Endodermal cell (in vitro differentiated cells): ENCODE measurements around the gene SLC66A1. TPM values are rescaled to one million over a fixed set of nuclear protein-coding genes. Genes with fewer than 3 reads are reported as not detected.

Experiments used
- DNase-seq: peaks from one replicate; pipeline ENCODE4 v3.0.0-alpha.2; 2017
- H3K27ac ChIP-seq: 2 replicates; pipeline ENCODE4 v1.5.1; 2013; ENCODE audit warnings: mild to moderate bottlenecking, low read depth, low read length, moderate library complexity
- H3K27me3 ChIP-seq: 2 replicates; pipeline ENCODE4 v1.6.1; 2013; ENCODE audit warnings: mild to moderate bottlenecking, low read length, moderate library complexity; ENCODE audit not compliant: insufficient read depth, control insufficient read depth, poor library complexity, severe bottlenecking
- H3K36me3 ChIP-seq: 2 replicates; pipeline ENCODE4 v1.7.0; 2013; ENCODE audit warnings: mild to moderate bottlenecking, low read length, moderate library complexity; ENCODE audit not compliant: control insufficient read depth, insufficient read depth
- H3K4me1 ChIP-seq: one replicate; pipeline ENCODE4 v1.7.0; 2013; ENCODE audit warnings: low read length; ENCODE audit not compliant: control insufficient read depth, insufficient read depth
- H3K4me3 ChIP-seq: 2 replicates; pipeline ENCODE4 v1.5.1; 2013; ENCODE audit warnings: mild to moderate bottlenecking, low read length, moderate library complexity
- H3K9ac ChIP-seq: 2 replicates; pipeline ENCODE4 v1.6.1; 2013; ENCODE audit warnings: mild to moderate bottlenecking, low read length, moderate library complexity; ENCODE audit not compliant: poor library complexity, severe bottlenecking; ENCODE audit errors: extremely low read depth
- H3K9me3 ChIP-seq: 2 replicates; pipeline ENCODE4 v1.6.1; 2013; ENCODE audit warnings: mild to moderate bottlenecking, low read length, moderate library complexity; ENCODE audit not compliant: control insufficient read depth
- H3K27ac Mint-ChIP-seq: 2 replicates; pipeline ENCODE4 v1.8.0; 2020; ENCODE audit warnings: mixed read lengths
- H3K27me3 Mint-ChIP-seq: 2 replicates; pipeline ENCODE4 v1.8.0; 2021; ENCODE audit warnings: mild to moderate bottlenecking, mixed read lengths; ENCODE audit not compliant: insufficient read depth
- H3K36me3 Mint-ChIP-seq: 2 replicates; pipeline ENCODE4 v1.8.0; 2020; ENCODE audit warnings: low read depth, mixed read lengths
- H3K4me1 Mint-ChIP-seq: 2 replicates; pipeline ENCODE4 v1.8.0; 2020; ENCODE audit warnings: mixed read lengths
- H3K4me3 Mint-ChIP-seq: 2 replicates; pipeline ENCODE4 v1.8.0; 2020; ENCODE audit warnings: mild to moderate bottlenecking, moderate library complexity, mixed read lengths
- H3K9me3 Mint-ChIP-seq: 2 replicates; pipeline ENCODE4 v1.8.0; 2020; ENCODE audit warnings: mild to moderate bottlenecking, mixed read lengths
- CTCF ChIP-seq: fragments of 200-600 bp; sonication (generic); conservative IDR thresholded peaks from 2 replicates; pipeline ENCODE4 v1.5.0; 2021; ENCODE audit warnings: antibody characterized with exemption, mild to moderate bottlenecking
- WGBS, 2 experiments: methylation state at CpG; one replicate each; pipeline versions ENCODE4 v1.1.5 to v1.1.7; 2013; ENCODE audit warnings: missing lambda C conversion rate in 2 of 2, mixed read lengths in 1 of 2; ENCODE audit not compliant: insufficient coverage in 1 of 2, insufficient read length in 1 of 2; 5-methylcytosine and 5-hydroxymethylcytosine counted together
- total RNA-seq, 2 donors: library from RNA; stranded (reverse); fragmentation: NEBNext Ultra II Directional in 1 of 2; extraction: Animal tissue kit (Norgen Biotek cat#: 25700) in 1 of 2; gene quantifications; 2 replicates in 1 of 2; 3 replicates in 1 of 2; pipeline ENCODE4 v1.2.1, GENCODE V29; 2021

Gene SLC66A1
- total RNA-seq, 2 donors from 2014 or later, result 20.8 to 22.6 TPM

GRCh38 chr1:19329611-19330010, 17.5 kb downstream of the SLC66A1 start:
- no peak overlapping the region for H3K27ac ChIP-seq
- Mint-ChIP-seq H3K4me1 (no peaks in the 10 kb centered on the region), H3K9me3 (no peaks in the 10 kb centered on the region), H3K27ac (no peak overlapping the region), H3K27me3 (no peaks in the 10 kb centered on the region), H3K36me3 (peaks cover 21% of the 10 kb centered on the region), H3K4me3 (no peak overlapping the region)
- WGBS, 2 experiments, result 93 to 100% methylated on average over 3 to 5 of the region's 5 CpGs
- no peaks in the 10 kb centered on the region for H3K27me3 ChIP-seq
- no peak overlapping the region for H3K4me3 ChIP-seq
- no peaks in the 10 kb centered on the region for H3K4me1 ChIP-seq
- H3K36me3 ChIP-seq, result peaks cover 19% of the 10 kb centered on the region
- no peaks in the 10 kb centered on the region for H3K9me3 ChIP-seq
- H3K9ac ChIP-seq, result no peak overlapping the region
- no peak for DNase-seq
- TF ChIP-seq CTCF, result no peak

- Mint-ChIP-seq H3K27ac (no peak overlapping the region), H3K4me3 (no peak overlapping the region), H3K36me3 (peaks cover 21% of the 10 kb centered on the region), H3K9me3 (no peaks in the 10 kb centered on the region), H3K4me1 (no peaks in the 10 kb centered on the region), H3K27me3 (no peaks in the 10 kb centered on the region)
- TF ChIP-seq CTCF, result no peak
- H3K4me1 ChIP-seq, result no peaks in the 10 kb centered on the region
- no peaks in the 10 kb centered on the region for H3K9me3 ChIP-seq
- WGBS, 2 experiments, result 95% methylated on average over 4 to 14 of the region's 14 CpGs
- no peak overlapping the region for H3K4me3 ChIP-seq
- peak overlapping the region; percentile 24 for H3K27ac ChIP-seq
- no peak overlapping the region for H3K9ac ChIP-seq
- H3K36me3 ChIP-seq, result peaks cover 18% of the 10 kb centered on the region
- no peak for DNase-seq
- no peaks in the 10 kb centered on the region for H3K27me3 ChIP-seq
These were observed 18.5 kb downstream of the SLC66A1 start for GRCh38 chr1:19330449-19331135.

- no peak for TF ChIP-seq CTCF
- Mint-ChIP-seq H3K36me3 (peaks cover 18% of the 10 kb centered on the region), H3K27ac (no peak overlapping the region), H3K4me3 (no peak overlapping the region), H3K9me3 (no peaks in the 10 kb centered on the region), H3K27me3 (no peaks in the 10 kb centered on the region), H3K4me1 (no peaks in the 10 kb centered on the region)
- H3K36me3 ChIP-seq, result peaks cover 10% of the 10 kb centered on the region
- no peaks in the 10 kb centered on the region for H3K27me3 ChIP-seq
- no peaks in the 10 kb centered on the region for H3K4me1 ChIP-seq
- no peak overlapping the region for H3K27ac ChIP-seq
- H3K4me3 ChIP-seq, result no peak overlapping the region
- no peak overlapping the region for H3K9ac ChIP-seq
- no peak for DNase-seq
- 84 to 91% methylated on average over 10 to 13 of the region's 13 CpGs for WGBS, 2 experiments
- H3K9me3 ChIP-seq, result no peaks in the 10 kb centered on the region
These were observed 19.2 kb downstream of the SLC66A1 start for GRCh38 chr1:19331262-19331878.
